ENCODE results near the gene JAG1.

DNA sequence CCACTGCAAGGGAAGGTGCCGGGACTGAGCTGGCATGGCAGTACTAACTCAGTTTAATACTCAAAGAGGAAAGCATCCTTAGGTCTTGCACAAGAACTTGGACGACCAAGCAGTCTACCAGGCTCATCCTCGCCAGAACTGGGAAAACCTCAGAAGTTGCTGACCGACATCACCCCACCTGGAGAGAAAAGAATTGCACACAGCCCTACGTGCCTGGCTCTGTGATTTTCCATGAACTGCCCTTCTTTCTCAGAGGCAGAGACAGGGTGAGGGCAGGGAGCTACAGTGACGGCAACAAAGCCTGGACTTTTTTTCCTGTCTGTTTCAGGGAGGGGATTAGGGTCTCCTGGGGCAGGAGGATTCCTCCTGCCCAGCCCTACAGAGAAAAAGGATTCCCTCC, 8.0 kb downstream of the JAG1 start:
- no peak for TF ChIP-seq SP1 (CRISPR knock-in tag; conservative IDR thresholded peaks at IDR 0.05)
- no peak for TF ChIP-seq ATF1 (CRISPR knock-in tag; IDR thresholded peaks at IDR 0.05)
- no peak for TF ChIP-seq SMAD3 (CRISPR knock-in tag; IDR thresholded peaks at IDR 0.05; ENCODE audit: borderline replicate concordance)
- TF ChIP-seq, protein P1, sequence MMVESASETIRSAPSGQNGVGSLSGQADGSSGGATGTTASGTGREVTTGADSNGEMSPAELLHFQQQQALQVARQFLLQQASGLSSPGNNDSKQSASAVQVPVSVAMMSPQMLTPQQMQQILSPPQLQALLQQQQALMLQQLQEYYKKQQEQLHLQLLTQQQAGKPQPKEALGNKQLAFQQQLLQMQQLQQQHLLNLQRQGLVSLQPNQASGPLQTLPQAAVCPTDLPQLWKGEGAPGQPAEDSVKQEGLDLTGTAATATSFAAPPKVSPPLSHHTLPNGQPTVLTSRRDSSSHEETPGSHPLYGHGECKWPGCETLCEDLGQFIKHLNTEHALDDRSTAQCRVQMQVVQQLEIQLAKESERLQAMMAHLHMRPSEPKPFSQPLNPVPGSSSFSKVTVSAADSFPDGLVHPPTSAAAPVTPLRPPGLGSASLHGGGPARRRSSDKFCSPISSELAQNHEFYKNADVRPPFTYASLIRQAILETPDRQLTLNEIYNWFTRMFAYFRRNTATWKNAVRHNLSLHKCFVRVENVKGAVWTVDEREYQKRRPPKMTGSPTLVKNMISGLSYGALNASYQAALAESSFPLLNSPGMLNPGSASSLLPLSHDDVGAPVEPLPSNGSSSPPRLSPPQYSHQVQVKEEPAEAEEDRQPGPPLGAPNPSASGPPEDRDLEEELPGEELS (CRISPR knock-in tag; IDR thresholded peaks at IDR 0.05) = no peak
- TF ChIP-seq ZNF138 (CRISPR knock-in tag; conservative IDR thresholded peaks at IDR 0.05) = no peak
- TF ChIP-seq, protein P2, sequence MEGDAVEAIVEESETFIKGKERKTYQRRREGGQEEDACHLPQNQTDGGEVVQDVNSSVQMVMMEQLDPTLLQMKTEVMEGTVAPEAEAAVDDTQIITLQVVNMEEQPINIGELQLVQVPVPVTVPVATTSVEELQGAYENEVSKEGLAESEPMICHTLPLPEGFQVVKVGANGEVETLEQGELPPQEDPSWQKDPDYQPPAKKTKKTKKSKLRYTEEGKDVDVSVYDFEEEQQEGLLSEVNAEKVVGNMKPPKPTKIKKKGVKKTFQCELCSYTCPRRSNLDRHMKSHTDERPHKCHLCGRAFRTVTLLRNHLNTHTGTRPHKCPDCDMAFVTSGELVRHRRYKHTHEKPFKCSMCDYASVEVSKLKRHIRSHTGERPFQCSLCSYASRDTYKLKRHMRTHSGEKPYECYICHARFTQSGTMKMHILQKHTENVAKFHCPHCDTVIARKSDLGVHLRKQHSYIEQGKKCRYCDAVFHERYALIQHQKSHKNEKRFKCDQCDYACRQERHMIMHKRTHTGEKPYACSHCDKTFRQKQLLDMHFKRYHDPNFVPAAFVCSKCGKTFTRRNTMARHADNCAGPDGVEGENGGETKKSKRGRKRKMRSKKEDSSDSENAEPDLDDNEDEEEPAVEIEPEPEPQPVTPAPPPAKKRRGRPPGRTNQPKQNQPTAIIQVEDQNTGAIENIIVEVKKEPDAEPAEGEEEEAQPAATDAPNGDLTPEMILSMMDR (IDR thresholded peaks at IDR 0.05) = no peak
